ENCODE measurements around the gene PPP3R2. TPM values are rescaled to one million over a fixed set of nuclear protein-coding genes. Genes with fewer than 3 reads are reported as not detected.
"Not testable (repeated sequence)": the region's sequence is repeated elsewhere in the genome, so short reads cannot be mapped to it uniquely, and the experiment has no call there.

Gene PPP3R2
- total RNA-seq, 1 donor from 2014 or later: not detected

DNA sequence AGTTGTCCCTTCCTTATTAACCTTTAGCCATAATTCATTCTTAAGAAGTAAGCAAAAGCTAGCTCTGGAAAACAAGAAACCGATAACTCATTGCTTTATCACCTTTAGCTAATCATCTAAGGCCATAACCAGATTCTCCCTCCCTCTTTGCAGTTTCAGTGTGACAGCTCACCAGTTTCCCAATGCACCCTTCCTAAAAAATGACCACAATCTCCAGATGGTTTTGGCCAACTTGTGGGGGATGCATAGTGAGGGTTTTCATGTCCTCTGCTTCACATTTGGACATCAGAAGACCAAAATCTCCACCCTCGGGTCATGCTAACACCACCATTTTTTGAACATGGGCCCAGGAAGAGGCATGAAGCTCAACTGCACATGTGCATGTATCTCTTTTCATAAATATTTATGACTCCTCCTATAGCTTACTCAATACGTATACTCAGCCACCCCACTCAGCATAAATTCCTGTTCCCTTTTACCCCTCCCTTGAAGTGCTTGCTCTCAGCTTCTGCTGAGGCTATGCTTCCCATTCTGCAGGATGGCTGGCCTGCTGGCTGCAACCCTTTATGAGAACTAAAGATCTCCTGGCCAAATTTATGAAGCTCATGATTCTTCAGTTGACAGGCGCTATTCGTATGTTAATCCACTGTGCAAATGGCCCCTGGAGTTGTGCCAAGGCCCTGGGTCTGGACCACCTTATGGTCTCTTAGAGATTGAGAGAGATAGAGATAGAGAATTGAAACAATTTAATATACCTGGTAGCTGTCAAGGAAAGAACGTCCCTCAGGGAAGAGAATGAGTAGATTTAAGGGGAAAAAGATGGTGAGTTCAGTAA lies 14.8 kb downstream of the PPP3R2 start:
- Mint-ChIP-seq H3K27ac (no peak overlapping the region), H3K36me3 (ENCODE audit: low read depth) (no peaks in the 10 kb centered on the region), H3K9me3 (no peaks in the 10 kb centered on the region), H3K4me3 (ENCODE audit: low read depth) (no peak overlapping the region), H3K27me3 (ENCODE audit: low read depth) (peaks cover 1% of the 10 kb centered on the region), H3K4me1 (ENCODE audit: low read depth) (no peaks in the 10 kb centered on the region)
- DNase-seq (ENCODE audit: low spot score): no peak
- intact Hi-C loops (cut with micrococcal nuclease): no loop called here

DNA sequence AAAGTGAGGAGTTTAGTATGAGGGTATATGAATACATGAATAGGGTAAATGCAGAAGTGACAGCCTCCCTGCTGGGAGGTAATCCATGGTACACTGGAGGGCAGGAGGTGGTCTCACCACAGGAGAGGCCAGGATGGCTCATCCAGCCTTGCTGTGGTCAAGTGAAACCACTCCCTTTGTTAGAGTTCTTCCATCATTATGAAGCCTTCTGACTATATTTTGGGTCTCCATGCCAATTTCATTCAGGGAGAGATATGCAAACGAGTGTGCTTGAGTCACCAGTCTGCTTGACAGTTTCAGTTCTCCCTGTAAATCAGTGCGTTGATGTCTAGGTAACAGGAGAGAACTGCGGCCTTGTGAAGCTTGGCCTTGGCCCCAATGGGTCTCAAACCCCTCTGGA lies 16.4 kb downstream of the PPP3R2 start:
- no peaks in the 10 kb centered on the region for H3K36me3 Mint-ChIP-seq (ENCODE audit: low read depth)
- no peaks in the 10 kb centered on the region for H3K9me3 Mint-ChIP-seq
- no peaks in the 10 kb centered on the region for H3K27me3 Mint-ChIP-seq (ENCODE audit: low read depth)
- H3K27ac Mint-ChIP-seq: no peak overlapping the region
- H3K4me3 Mint-ChIP-seq (ENCODE audit: low read depth): no peak overlapping the region
- intact Hi-C loops (cut with micrococcal nuclease): no loop called here
- peaks cover 6% of the 10 kb centered on the region for H3K4me1 Mint-ChIP-seq (ENCODE audit: low read depth)
- DNase-seq (ENCODE audit: low spot score): no peak

DNA sequence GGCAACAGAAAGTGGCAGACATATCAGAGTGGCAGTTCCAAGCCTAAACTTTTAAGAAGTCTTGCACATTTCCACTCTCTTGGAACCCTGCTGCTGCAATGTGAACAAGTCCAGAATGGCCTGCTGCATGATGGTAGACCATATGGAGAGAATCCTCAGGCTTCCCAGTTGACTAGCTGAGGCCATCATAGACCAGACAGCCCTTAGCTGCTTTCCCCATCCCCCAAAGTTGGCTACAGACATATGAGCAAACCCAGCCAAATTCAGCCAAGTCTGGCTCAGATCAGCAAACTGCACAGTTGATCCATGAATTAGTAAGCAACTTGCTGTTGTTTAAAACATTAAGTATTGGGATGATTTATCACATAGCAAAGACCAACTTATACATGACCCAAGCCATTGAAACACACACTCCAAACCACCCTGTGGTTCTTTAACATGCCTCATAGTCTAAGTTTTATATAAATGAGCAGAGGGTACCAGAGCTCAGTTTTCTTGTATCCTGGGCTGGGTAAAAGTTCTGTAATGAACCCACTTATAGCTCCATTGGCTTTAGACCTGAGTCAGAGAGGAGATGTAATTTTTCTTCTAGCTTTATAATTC lies 19.9 kb downstream of the PPP3R2 start:
- no peak for DNase-seq (ENCODE audit: low spot score)
- H3K27me3 Mint-ChIP-seq (ENCODE audit: low read depth): no peaks in the 10 kb centered on the region
- no peak overlapping the region for H3K4me3 Mint-ChIP-seq (ENCODE audit: low read depth)
- no peaks in the 10 kb centered on the region for H3K36me3 Mint-ChIP-seq (ENCODE audit: low read depth)
- no peaks in the 10 kb centered on the region for H3K9me3 Mint-ChIP-seq
- H3K4me1 Mint-ChIP-seq (ENCODE audit: low read depth): peaks cover 14% of the 10 kb centered on the region
- no peak overlapping the region for H3K27ac Mint-ChIP-seq
- intact Hi-C loops (cut with micrococcal nuclease): no loop called here

DNA sequence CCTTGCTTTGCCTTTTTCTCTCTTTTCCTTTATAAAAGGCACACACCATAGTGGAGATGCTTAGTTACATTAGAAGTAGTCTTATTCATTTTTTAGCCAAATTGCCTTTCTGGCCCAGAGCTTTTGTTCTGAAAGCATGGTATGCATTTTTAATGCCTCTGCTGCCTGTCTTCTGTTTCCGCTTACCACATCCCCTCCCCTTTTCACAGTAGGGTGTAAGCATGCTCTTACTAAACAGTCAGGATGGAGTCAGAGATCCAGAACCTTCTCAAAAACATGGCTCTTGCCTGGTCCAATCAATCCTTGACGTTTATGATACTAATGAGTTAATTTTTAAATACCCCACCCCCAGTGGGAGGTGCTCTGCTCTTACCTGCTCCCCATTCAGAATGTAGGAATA lies 22.5 kb downstream of the PPP3R2 start:
- DNase-seq (ENCODE audit: low spot score): no peak
- Mint-ChIP-seq H3K36me3 (ENCODE audit: low read depth) (peaks cover 2% of the 10 kb centered on the region), H3K27me3 (ENCODE audit: low read depth) (no peaks in the 10 kb centered on the region), H3K9me3 (no peaks in the 10 kb centered on the region), H3K4me1 (ENCODE audit: low read depth) (peaks cover 16% of the 10 kb centered on the region), H3K4me3 (ENCODE audit: low read depth) (no peak overlapping the region), H3K27ac (no peak overlapping the region)
- intact Hi-C loops (cut with micrococcal nuclease): no loop called here

DNA sequence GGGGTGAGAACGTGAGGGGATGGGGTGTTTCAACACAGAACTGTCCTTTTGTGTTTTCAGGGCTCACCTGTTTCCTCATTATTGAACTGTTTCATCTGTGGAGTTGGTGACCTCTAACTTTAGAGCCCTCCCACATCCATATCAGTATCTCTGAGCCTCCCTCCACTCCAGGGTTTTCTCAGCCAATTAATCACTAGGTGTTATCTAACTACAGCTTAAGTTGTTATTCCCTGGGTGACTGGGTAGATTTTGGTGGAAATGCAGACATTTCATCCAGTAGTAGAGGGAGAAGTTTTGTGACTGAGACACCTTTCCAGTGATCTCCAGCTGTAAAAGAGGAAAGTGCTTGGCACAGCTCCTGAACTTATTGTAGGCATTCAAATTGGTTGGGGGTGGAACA lies 23.7 kb downstream of the PPP3R2 start:
- H3K36me3 Mint-ChIP-seq (ENCODE audit: low read depth): peaks cover 7% of the 10 kb centered on the region
- no peaks in the 10 kb centered on the region for H3K27me3 Mint-ChIP-seq (ENCODE audit: low read depth)
- peaks cover 19% of the 10 kb centered on the region for H3K4me1 Mint-ChIP-seq (ENCODE audit: low read depth)
- H3K27ac Mint-ChIP-seq: no peak overlapping the region
- no peak overlapping the region for H3K4me3 Mint-ChIP-seq (ENCODE audit: low read depth)
- H3K9me3 Mint-ChIP-seq: no peaks in the 10 kb centered on the region
- intact Hi-C loops (cut with micrococcal nuclease): no loop called here
- no peak for DNase-seq (ENCODE audit: low spot score)

DNA sequence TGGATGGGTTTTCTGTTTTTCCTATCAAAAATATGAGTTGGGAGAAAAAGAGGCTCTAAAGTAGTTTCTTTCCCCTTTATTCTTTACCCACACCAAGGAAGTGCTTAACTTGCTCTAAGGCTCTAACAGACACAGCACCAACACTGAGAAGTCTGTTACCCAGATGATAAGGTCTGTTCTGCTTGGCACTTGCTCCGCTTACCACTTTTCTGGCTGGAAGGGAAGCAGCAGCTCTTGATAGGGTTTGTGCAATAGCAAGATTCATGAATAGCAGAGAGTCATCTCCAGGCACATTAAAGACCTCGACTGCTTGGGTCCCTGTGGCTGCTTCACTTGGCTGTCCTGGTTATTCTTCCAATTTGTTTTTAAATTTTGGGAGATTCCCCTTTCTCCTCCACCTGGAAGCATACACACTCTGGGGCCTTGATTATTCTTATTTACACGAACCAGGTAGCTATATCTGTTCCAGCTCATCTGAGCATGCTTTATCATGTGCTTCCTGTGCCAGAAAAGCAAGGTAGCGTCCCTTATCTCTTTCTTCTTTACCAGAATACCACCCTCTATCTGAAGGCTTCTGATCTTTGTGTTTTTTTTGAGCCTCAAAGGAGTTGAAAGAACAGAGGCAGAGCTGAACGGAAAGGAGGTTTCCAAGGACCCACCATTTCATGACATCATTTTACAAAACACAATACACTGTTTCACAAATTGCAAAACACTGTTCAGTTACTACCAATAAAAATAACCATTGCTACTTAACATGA lies 24.8 kb downstream of the PPP3R2 start:
- Mint-ChIP-seq H3K9me3 (no peaks in the 10 kb centered on the region), H3K27ac (no peak overlapping the region), H3K4me3 (ENCODE audit: low read depth) (no peak overlapping the region), H3K36me3 (ENCODE audit: low read depth) (peaks cover 13% of the 10 kb centered on the region), H3K27me3 (ENCODE audit: low read depth) (no peaks in the 10 kb centered on the region), H3K4me1 (ENCODE audit: low read depth) (peaks cover 19% of the 10 kb centered on the region)
- intact Hi-C loops (cut with micrococcal nuclease): no loop called here
- no peak for DNase-seq (ENCODE audit: low spot score)

DNA sequence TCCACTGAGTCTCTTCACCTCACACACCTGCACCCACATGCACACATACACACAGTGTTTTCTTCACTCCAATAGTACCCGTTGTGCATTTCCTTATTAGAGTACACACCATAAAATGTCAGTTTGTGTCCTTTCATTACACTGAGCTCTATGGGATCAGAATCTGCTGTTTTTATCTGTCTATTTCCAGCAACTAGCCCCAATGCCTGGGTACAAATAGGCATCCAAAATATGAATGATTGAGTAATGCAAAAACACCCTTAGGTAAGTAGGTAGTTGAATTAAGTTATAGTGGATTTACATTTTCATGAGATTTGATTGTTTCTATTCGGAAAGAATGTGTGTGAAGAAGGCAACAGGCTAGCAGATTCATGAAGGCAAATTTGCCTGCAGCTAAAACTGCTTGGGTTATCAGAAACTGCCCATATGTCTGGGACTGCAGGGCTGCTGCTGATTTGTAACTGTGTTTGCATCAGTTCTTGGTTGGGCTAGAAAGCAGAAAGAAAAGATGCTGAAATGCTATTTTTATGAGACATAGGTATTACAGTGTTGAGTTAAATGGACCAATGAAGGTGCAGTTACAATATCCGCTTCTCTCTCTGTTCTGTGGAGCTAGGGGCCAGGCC lies 26.9 kb downstream of the PPP3R2 start:
- DNase-seq (ENCODE audit: low spot score): no peak
- no peaks in the 10 kb centered on the region for H3K9me3 Mint-ChIP-seq

DNA sequence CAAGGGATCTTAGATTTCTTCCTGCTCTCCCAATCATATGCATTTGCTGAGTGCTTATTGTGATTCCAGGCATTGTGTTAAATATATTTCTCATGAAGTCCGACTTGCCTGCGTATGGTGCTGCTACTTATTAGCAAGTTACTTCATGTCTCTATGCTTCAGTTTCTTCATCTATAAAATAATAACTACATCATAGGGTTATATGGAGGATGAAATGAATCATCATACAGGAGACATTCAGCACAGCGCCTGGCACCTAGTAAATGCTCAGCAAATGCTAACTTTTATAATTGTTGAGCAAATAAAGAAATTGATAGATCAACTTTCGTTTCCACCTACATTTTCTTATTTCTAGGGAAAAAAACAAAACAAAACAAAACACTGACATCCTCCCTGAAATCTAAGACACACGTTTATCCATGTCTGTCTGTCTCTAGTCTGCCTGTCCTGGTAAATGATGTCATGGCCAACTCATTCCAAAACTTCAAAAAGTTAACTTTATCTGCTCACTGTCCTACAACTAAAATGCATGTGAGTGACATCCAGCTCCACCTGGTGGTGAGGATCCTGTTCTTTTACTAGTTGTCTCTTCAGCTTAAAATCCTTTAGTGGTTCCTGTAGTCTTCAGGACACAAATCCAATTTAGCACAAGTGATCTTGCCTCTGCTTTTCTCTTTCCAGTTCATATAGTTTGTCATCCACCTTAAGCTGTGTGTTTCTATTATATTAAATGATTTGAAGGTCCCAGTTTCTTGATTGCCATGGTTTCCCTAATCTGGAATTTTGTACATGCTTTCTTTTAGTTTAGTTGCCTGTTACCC lies 27.7 kb downstream of the PPP3R2 start:
- H3K27me3 Mint-ChIP-seq (ENCODE audit: low read depth): no peaks in the 10 kb centered on the region
- H3K4me3 Mint-ChIP-seq (ENCODE audit: low read depth): no peak overlapping the region
- DNase-seq (ENCODE audit: low spot score): no peak
- intact Hi-C loops (cut with micrococcal nuclease): no loop called here
- peaks cover 36% of the 10 kb centered on the region for H3K36me3 Mint-ChIP-seq (ENCODE audit: low read depth)
- no peak overlapping the region for H3K27ac Mint-ChIP-seq
- no peaks in the 10 kb centered on the region for H3K9me3 Mint-ChIP-seq
- peaks cover 12% of the 10 kb centered on the region for H3K4me1 Mint-ChIP-seq (ENCODE audit: low read depth)

More for the DNA sequence above, 26.9 kb downstream of the PPP3R2 start:
- no peak overlapping the region for H3K4me3 Mint-ChIP-seq (ENCODE audit: low read depth)
- H3K27ac Mint-ChIP-seq: no peak overlapping the region
- no peaks in the 10 kb centered on the region for H3K27me3 Mint-ChIP-seq (ENCODE audit: low read depth)
- intact Hi-C loops (cut with micrococcal nuclease): no loop called here
- H3K36me3 Mint-ChIP-seq (ENCODE audit: low read depth): peaks cover 28% of the 10 kb centered on the region
- peaks cover 11% of the 10 kb centered on the region for H3K4me1 Mint-ChIP-seq (ENCODE audit: low read depth)

DNA sequence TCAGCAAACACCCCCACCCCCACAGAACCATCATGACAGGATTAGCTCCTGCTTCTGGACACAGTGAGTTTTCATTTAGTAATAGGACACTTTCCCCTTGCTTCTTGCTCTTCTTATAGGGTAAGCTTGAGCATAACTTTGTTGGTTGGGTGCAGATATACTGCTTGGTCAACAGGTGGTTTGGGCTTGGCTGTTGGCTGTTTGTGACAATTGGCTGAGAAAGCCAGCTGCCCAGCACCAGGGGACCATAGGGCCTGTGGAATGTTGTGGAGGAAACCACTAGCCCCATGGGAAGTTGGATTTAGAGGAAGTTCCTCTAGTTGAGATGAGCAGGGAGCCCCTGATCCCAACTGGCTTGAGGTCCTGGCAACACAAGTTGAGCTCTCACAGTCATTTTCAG lies 30.5 kb downstream of the PPP3R2 start:
- Mint-ChIP-seq H3K27ac (no peak overlapping the region), H3K4me3 (ENCODE audit: low read depth) (no peak overlapping the region), H3K27me3 (ENCODE audit: low read depth) (no peaks in the 10 kb centered on the region), H3K36me3 (ENCODE audit: low read depth) (peaks cover 62% of the 10 kb centered on the region), H3K4me1 (ENCODE audit: low read depth) (peaks cover 18% of the 10 kb centered on the region), H3K9me3 (no peaks in the 10 kb centered on the region)
- DNase-seq (ENCODE audit: low spot score): no peak
- intact Hi-C loops (cut with micrococcal nuclease): no loop called here

DNA sequence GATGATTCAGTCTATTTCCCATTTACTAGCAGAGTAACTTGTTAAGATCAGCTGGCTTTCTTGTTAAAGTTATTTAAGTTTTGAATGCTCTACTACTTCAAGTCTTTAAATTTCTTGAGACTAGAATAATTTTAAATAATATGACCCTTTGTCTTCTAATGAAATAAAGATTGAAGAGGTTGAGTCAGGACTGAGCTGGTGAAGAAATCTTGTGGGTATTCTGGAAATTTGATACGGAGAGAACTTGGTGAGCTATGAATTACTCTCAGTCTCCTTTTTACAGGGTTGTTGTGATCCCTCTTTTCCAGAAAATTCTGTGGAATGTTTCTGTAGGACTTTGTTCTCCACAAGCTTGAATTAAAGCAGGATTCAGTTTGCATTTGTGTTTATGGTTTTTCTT lies 31.8 kb downstream of the PPP3R2 start:
- Mint-ChIP-seq H3K27me3 (ENCODE audit: low read depth) (no peaks in the 10 kb centered on the region), H3K27ac (no peak overlapping the region), H3K9me3 (peaks cover 4% of the 10 kb centered on the region), H3K4me1 (ENCODE audit: low read depth) (peaks cover 18% of the 10 kb centered on the region), H3K36me3 (ENCODE audit: low read depth) (peaks cover 75% of the 10 kb centered on the region), H3K4me3 (ENCODE audit: low read depth) (no peak overlapping the region)
- DNase-seq (ENCODE audit: low spot score): no peak
- intact Hi-C loops (cut with micrococcal nuclease): no loop called here

DNA sequence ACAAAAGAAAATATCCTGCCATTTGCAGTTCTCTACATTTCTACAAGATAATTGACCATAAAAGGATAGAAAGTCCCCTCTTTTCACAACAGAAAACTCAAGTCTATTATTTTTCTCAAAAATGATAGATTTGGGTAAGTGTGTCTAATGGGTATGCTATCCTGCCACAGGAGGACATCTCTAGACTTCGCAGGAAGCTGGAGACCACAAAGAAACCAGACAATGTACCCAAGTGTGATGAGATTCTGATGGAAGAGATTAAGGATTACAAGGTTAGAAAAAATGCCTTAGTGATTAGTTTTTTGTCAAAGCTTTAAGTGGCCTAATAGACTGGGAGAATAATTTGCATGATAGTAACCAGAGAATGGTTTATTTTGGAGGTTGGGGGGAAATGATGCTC lies 33.0 kb downstream of the PPP3R2 start:
- H3K9me3 Mint-ChIP-seq: peaks cover 4% of the 10 kb centered on the region
- no peaks in the 10 kb centered on the region for H3K27me3 Mint-ChIP-seq (ENCODE audit: low read depth)
- peaks cover 14% of the 10 kb centered on the region for H3K4me1 Mint-ChIP-seq (ENCODE audit: low read depth)
- H3K27ac Mint-ChIP-seq: no peak overlapping the region
- no peak overlapping the region for H3K4me3 Mint-ChIP-seq (ENCODE audit: low read depth)
- intact Hi-C loops (cut with micrococcal nuclease): no loop called here
- DNase-seq (ENCODE audit: low spot score): no peak
- H3K36me3 Mint-ChIP-seq (ENCODE audit: low read depth): peaks cover 82% of the 10 kb centered on the region

DNA sequence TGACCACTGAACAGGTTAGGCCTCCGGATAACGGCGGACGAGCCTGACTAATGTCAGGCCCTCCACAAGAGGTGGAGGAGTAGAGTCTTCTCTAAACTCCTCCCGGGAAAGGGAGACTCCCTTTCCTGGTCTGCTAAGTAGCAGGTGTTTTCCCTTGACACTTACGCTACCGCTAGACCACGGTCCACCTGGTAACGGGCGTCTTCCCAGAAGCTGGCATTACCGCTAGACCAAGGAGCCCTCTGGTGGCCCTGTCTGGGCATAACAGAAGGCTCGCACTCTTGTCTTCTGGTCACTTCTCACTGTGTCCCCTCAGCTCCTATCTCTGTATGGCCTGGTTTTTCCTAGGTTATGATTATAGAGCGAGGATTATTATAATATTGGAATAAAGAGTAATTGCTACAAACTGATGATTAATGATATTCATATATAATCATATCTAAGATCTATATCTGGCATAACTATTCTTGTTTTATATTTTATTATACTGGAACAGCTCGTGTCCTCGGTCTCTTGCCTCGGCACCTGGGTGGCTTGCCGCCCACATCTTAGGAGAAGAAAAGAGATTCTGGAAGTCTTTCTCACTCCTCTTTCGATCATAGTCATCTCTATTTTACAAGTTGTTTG lies 45.2 kb downstream of the PPP3R2 start:
- H3K27ac Mint-ChIP-seq; H3K9me3 Mint-ChIP-seq; H3K4me1 Mint-ChIP-seq (ENCODE audit: low read depth); H3K4me3 Mint-ChIP-seq (ENCODE audit: low read depth); DNase-seq (ENCODE audit: low spot score); intact Hi-C loops (cut with micrococcal nuclease); H3K27me3 Mint-ChIP-seq (ENCODE audit: low read depth): not testable (repeated sequence)
- peaks cover 73% of the 10 kb centered on the region for H3K36me3 Mint-ChIP-seq (ENCODE audit: low read depth)
